ENCODE results near the gene MANSC1.

DNA sequence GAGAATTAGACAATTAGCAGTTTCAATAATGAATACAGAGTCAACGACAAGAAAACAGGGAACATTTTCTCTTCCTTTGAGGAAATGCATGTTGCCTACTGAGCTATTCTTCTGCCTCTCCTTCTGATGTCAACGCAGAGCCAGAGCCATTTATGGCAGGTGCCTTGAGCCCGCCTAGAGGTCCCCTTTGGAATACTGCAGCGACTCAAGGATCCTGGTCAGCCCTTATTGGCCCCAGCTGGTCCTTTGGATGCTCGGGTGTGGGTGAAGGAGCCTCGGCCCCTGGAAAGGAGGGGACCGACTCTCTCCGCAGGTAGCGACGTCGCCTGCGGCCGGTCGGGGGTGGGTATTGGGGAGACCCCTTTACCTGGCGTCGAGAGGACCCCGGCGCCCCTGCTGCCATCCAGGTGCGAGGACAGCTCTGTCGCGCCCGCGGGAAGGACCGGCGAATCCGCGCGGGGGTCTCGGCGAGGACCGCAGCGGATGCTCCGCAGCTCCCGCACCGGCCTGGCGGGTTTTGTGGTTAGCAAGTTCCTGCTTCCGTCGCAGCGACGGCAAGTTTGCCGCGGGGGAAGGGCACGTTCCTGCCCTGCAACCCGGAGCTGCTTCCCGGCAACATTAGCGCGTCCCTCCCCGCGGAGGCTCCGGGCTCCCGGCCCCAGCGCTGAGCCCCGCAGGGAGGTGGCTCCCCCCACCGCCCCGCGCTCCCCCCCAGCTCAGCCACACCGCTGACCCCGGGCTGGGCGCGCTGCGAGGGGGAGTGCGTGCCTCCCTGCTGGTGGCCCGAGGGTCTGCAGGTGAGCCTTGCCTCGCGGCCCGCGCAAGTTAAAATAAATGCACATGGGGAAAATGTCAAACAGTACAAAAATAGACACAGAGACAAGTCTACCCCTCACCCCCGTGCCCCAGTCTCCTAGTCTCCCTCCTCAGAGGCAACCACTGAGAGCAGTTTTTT lies at the start of gene MANSC1:
- TF ChIP-seq, protein P1, sequence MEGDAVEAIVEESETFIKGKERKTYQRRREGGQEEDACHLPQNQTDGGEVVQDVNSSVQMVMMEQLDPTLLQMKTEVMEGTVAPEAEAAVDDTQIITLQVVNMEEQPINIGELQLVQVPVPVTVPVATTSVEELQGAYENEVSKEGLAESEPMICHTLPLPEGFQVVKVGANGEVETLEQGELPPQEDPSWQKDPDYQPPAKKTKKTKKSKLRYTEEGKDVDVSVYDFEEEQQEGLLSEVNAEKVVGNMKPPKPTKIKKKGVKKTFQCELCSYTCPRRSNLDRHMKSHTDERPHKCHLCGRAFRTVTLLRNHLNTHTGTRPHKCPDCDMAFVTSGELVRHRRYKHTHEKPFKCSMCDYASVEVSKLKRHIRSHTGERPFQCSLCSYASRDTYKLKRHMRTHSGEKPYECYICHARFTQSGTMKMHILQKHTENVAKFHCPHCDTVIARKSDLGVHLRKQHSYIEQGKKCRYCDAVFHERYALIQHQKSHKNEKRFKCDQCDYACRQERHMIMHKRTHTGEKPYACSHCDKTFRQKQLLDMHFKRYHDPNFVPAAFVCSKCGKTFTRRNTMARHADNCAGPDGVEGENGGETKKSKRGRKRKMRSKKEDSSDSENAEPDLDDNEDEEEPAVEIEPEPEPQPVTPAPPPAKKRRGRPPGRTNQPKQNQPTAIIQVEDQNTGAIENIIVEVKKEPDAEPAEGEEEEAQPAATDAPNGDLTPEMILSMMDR (IDR thresholded peaks at IDR 0.05; ENCODE audit: insufficient read depth, low read length, poor library complexity, severe bottlenecking), result no peak
- no peak for TF ChIP-seq EZH2phosphoT487 (conservative IDR thresholded peaks at IDR 0.05; ENCODE audit: low read length)
